GM12878 (cell line): Measurements from ENCODE around the gene LRP1. TPM values are rescaled to one million over a fixed set of nuclear protein-coding genes. Genes with fewer than 3 reads are reported as not detected.
A peak's percentile ranks its signal among the peaks of the same experiment; 100 is the strongest.

Experiments used
- BHLHE40 ChIP-seq, 2 experiments: fragments of 450-650 bp in 1 of 2; IDR thresholded peaks; 2 replicates each; pipeline ENCODE4 v1.6.1; 2011 to 2017; ENCODE audit warnings: low read depth in 2 of 2, borderline replicate concordance in 1 of 2, improper control_type of control experiment in 1 of 2, low read length in 1 of 2, mild to moderate bottlenecking in 1 of 2
- CHD1 ChIP-seq: IDR thresholded peaks from 2 replicates; pipeline ENCODE4 v1.6.1; 2012; ENCODE audit warnings: low read depth, low read length, improper control_type of control experiment
- EP300 ChIP-seq, 2 experiments: fragments of 150-350 bp in 1 of 2; IDR thresholded peaks; 2 replicates each; pipeline ENCODE4 v1.6.1; 2011 to 2012; ENCODE audit warnings: low read depth in 2 of 2, low read length in 2 of 2, borderline replicate concordance in 1 of 2, improper control_type of control experiment in 1 of 2, inconsistent platforms in 1 of 2; ENCODE audit not compliant: control insufficient read depth in 1 of 2
- HDAC6 ChIP-seq: fragments of 200-600 bp; sonication (generic); IDR thresholded peaks from one replicate; pipeline ENCODE4 v1.8.0; 2017; ENCODE audit warnings: antibody characterized with exemption; ENCODE audit not compliant: unreplicated experiment
- SMC3 ChIP-seq: IDR thresholded peaks from 2 replicates; pipeline ENCODE4 v1.6.1; 2011; ENCODE audit warnings: low read length, improper control_type of control experiment, borderline replicate concordance
- SREBF2 ChIP-seq: IDR thresholded peaks from 2 replicates; pipeline ENCODE4 v1.6.1; 2012; ENCODE audit warnings: mild to moderate bottlenecking, low read length
- STAT1 ChIP-seq: fragments of 450-650 bp; conservative IDR thresholded peaks from 2 replicates; pipeline ENCODE4 v1.6.1; 2014; ENCODE audit warnings: antibody characterized with exemption, mild to moderate bottlenecking
- TARDBP ChIP-seq: IDR thresholded peaks from 2 replicates; pipeline ENCODE4 v1.6.1; 2016; ENCODE audit warnings: borderline replicate concordance
- polyA plus RNA-seq, 11 experiments: library from polyadenylated mRNA; depleted of rRNA in 4 of 11; unstranded in 6 of 11; stranded (reverse) in 5 of 11; fragments of >200 nt; fragmentation: Nextera tagmentation in 4 of 11; fragmentation: Illumina TruSeq in 1 of 11; extraction: Ambion mirVana in 4 of 11; extraction: Trizol in 1 of 11; gene quantifications; 1 replicate in 1 of 11; 2 replicates in 10 of 11; pipeline versions ENCODE4 v1.2.1 to v1.2.3, GENCODE V29; 2011 to 2016; ENCODE audit warnings: inconsistent platforms in 2 of 11, missing spikeins in 2 of 11, low read depth in 1 of 11
- total RNA-seq, 4 experiments: library from RNA; depleted of rRNA in 3 of 4; stranded (reverse); fragments of >200 nt in 3 of 4; fragmentation: Illumina TruSeq in 1 of 4; extraction: Trizol in 1 of 4; gene quantifications; 2 replicates each; pipeline versions ENCODE4 v1.2.1 to v1.2.3, GENCODE V29; 2013 to 2021
- TF ChIP-seq, protein P1 (sequence below): fragments of 450-650 bp; IDR thresholded peaks from 2 replicates; pipeline ENCODE4 v1.6.1; 2016; ENCODE audit warnings: mild to moderate bottlenecking, moderate library complexity, borderline replicate concordance
- TF ChIP-seq, protein P2 (sequence below): IDR thresholded peaks from 2 replicates; pipeline ENCODE4 v1.6.1; 2011; ENCODE audit warnings: low read depth, mild to moderate bottlenecking, low read length, moderate library complexity, borderline replicate concordance; ENCODE audit errors: extremely low read depth
- TF ChIP-seq, protein P3 (sequence below): fragments of 450-650 bp; IDR thresholded peaks from 2 replicates; pipeline ENCODE4 v1.6.1; 2017; ENCODE audit warnings: mild to moderate bottlenecking, low read depth, inconsistent platforms; ENCODE audit not compliant: poor library complexity, severe bottlenecking
- TF ChIP-seq, protein P4 (sequence below): fragments of 450-650 bp; IDR thresholded peaks from 2 replicates; pipeline ENCODE4 v1.6.1; 2017; ENCODE audit warnings: mild to moderate bottlenecking, moderate library complexity

LRP1 gene
- total and polyA plus RNA-seq, 10 of the 15 experiments (the other 5 are each of a cell fraction or from before 2014, with no cell fraction given) = under 0.01 to 1.1 (median 0.20) TPM; not detected in 2

DNA sequence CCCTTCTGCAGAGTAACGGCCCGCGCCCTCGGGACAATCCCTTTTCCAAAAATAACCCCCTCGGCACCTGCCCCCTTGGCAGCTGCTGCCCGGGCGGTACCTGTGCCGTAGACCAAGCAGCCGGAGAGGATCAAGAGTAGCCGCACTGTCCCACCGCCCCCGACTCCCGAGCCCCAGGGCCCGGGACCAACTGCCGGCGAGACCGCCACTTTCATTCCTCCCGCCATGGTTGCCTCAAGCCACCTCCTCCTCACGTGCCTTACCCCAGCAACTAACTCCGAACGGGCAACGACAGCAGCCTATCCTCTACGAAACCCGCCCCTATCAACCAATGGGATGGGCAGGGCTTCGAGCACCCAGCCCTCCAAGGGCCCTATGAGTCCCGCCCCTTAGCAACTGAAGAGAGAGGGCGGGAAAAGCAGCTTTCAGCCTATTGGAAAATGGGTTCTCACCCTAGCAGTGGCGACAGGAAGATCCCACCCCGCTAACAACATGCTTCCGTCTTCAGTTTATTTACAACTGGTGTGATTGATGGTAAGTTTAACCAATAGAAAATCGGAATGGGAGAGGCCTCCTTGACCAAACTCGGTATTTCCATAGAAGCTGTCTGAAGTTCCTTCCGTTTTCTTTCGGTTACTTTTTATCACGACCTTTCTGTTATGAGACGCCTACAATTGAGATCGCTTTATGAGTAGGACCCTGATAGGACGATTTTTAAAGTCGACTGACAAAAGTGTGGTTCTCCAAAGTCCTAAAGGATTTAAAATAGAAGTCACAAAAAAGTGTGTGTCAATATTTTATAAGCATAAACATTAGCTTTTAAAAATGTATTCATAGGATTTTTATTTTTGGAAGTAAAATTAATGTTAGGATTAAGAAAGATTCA is 49.5 kb upstream of the LRP1 start, which contains the start of gene NEMP1 (continued):
- TF ChIP-seq, protein P1, sequence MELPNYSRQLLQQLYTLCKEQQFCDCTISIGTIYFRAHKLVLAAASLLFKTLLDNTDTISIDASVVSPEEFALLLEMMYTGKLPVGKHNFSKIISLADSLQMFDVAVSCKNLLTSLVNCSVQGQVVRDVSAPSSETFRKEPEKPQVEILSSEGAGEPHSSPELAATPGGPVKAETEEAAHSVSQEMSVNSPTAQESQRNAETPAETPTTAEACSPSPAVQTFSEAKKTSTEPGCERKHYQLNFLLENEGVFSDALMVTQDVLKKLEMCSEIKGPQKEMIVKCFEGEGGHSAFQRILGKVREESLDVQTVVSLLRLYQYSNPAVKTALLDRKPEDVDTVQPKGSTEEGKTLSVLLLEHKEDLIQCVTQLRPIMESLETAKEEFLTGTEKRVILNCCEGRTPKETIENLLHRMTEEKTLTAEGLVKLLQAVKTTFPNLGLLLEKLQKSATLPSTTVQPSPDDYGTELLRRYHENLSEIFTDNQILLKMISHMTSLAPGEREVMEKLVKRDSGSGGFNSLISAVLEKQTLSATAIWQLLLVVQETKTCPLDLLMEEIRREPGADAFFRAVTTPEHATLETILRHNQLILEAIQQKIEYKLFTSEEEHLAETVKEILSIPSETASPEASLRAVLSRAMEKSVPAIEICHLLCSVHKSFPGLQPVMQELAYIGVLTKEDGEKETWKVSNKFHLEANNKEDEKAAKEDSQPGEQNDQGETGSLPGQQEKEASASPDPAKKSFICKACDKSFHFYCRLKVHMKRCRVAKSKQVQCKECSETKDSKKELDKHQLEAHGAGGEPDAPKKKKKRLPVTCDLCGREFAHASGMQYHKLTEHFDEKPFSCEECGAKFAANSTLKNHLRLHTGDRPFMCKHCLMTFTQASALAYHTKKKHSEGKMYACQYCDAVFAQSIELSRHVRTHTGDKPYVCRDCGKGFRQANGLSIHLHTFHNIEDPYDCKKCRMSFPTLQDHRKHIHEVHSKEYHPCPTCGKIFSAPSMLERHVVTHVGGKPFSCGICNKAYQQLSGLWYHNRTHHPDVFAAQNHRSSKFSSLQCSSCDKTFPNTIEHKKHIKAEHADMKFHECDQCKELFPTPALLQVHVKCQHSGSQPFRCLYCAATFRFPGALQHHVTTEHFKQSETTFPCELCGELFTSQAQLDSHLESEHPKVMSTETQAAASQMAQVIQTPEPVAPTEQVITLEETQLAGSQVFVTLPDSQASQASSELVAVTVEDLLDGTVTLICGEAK = peak; percentile 95
- TF ChIP-seq BHLHE40 (IDR thresholded peaks at IDR 0.05; ENCODE audit: borderline replicate concordance in 1 of 2, low read depth in 2 of 2, low read length in 1 of 2) (peak; percentile 100), HDAC6 (no peak), CHD1 (no peak), EP300 (IDR thresholded peaks at IDR 0.05; ENCODE audit: borderline replicate concordance in 1 of 2, control insufficient read depth in 1 of 2, low read depth in 2 of 2, low read length in 2 of 2) (no peak), SREBF2 (peak; percentile 5; the same call in 1 of the 2 replicates), STAT1 (no peak), SMC3 (no peak), TARDBP (no peak)
- TF ChIP-seq, protein P2, sequence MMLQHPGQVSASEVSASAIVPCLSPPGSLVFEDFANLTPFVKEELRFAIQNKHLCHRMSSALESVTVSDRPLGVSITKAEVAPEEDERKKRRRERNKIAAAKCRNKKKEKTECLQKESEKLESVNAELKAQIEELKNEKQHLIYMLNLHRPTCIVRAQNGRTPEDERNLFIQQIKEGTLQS = peak; percentile 64; the same call in 1 of the 2 replicates
- TF ChIP-seq, protein P3, sequence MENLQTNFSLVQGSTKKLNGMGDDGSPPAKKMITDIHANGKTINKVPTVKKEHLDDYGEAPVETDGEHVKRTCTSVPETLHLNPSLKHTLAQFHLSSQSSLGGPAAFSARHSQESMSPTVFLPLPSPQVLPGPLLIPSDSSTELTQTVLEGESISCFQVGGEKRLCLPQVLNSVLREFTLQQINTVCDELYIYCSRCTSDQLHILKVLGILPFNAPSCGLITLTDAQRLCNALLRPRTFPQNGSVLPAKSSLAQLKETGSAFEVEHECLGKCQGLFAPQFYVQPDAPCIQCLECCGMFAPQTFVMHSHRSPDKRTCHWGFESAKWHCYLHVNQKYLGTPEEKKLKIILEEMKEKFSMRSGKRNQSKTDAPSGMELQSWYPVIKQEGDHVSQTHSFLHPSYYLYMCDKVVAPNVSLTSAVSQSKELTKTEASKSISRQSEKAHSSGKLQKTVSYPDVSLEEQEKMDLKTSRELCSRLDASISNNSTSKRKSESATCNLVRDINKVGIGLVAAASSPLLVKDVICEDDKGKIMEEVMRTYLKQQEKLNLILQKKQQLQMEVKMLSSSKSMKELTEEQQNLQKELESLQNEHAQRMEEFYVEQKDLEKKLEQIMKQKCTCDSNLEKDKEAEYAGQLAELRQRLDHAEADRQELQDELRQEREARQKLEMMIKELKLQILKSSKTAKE = no peak
- TF ChIP-seq, protein P4, sequence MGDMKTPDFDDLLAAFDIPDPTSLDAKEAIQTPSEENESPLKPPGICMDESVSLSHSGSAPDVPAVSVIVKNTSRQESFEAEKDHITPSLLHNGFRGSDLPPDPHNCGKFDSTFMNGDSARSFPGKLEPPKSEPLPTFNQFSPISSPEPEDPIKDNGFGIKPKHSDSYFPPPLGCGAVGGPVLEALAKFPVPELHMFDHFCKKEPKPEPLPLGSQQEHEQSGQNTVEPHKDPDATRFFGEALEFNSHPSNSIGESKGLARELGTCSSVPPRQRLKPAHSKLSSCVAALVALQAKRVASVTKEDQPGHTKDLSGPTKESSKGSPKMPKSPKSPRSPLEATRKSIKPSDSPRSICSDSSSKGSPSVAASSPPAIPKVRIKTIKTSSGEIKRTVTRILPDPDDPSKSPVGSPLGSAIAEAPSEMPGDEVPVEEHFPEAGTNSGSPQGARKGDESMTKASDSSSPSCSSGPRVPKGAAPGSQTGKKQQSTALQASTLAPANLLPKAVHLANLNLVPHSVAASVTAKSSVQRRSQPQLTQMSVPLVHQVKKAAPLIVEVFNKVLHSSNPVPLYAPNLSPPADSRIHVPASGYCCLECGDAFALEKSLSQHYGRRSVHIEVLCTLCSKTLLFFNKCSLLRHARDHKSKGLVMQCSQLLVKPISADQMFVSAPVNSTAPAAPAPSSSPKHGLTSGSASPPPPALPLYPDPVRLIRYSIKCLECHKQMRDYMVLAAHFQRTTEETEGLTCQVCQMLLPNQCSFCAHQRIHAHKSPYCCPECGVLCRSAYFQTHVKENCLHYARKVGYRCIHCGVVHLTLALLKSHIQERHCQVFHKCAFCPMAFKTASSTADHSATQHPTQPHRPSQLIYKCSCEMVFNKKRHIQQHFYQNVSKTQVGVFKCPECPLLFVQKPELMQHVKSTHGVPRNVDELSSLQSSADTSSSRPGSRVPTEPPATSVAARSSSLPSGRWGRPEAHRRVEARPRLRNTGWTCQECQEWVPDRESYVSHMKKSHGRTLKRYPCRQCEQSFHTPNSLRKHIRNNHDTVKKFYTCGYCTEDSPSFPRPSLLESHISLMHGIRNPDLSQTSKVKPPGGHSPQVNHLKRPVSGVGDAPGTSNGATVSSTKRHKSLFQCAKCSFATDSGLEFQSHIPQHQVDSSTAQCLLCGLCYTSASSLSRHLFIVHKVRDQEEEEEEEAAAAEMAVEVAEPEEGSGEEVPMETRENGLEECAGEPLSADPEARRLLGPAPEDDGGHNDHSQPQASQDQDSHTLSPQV = no peak
